HEK293 (cell line): ENCODE results near the gene XYLB.

Experiments used
- CTCF ChIA-PET: fragments of 350-600 bp; formaldehyde crosslinking; extraction: SDS; loops from one replicate; lab custom pipeline; 2021; ENCODE audit warnings: antibody characterized with exemption; lab: Yijun Ruan, JAX
- POLR2A ChIA-PET: fragments of 300-600 bp; formaldehyde crosslinking; extraction: SDS; loops from one replicate; lab custom pipeline; 2020; ENCODE audit warnings: antibody characterized with exemption, inconsistent platforms; lab: Yijun Ruan, JAX
- H3K27ac ChIP-seq: fragments of 200-500 bp; sonication (Bioruptor generic); 2 replicates; pipeline ENCODE4 v1.5.1; 2014; ENCODE audit warnings: low read depth, low read length, control low read depth, inconsistent platforms; ENCODE audit errors: extremely low read depth
- H3K36me3 ChIP-seq, 2 experiments: fragments of 200-500 bp in 1 of 2; sonication (Bioruptor generic) in 1 of 2; 1 replicate in 1 of 2; 2 replicates in 1 of 2; pipeline ENCODE4 v1.5.1; 2014 to 2017; ENCODE audit warnings: inconsistent platforms in 2 of 2, low read length in 2 of 2; ENCODE audit not compliant: control insufficient read depth in 2 of 2, insufficient read depth in 1 of 2
- H3K4me1 ChIP-seq: fragments of 200-500 bp; sonication (Bioruptor generic); 2 replicates; pipeline ENCODE4 v1.5.1; 2014; ENCODE audit warnings: mild to moderate bottlenecking, low read length, inconsistent platforms; ENCODE audit not compliant: control insufficient read depth, insufficient read depth
- H3K4me3 ChIP-seq: 2 replicates; pipeline ENCODE4 v1.5.1; 2011; ENCODE audit warnings: low read depth, mild to moderate bottlenecking, control low read depth, low read length, moderate library complexity
- H3K9me3 ChIP-seq: fragments of 200-500 bp; sonication (Bioruptor generic); 2 replicates; pipeline ENCODE4 v1.5.1; 2014; ENCODE audit warnings: low read depth, low read length, inconsistent platforms; ENCODE audit not compliant: control insufficient read depth, insufficient read depth
- GLI2 ChIP-seq: fragments of 450-650 bp; formaldehyde crosslinking; IDR thresholded peaks from 2 replicates; pipeline ENCODE4; 2017; ENCODE audit warnings: missing biosample characterization, missing genetic modification characterization, low read depth, borderline replicate concordance
- GLIS2 ChIP-seq: fragments of 450-650 bp; formaldehyde crosslinking; IDR thresholded peaks from 2 replicates; pipeline ENCODE4 v1.5.1; 2016; ENCODE audit warnings: missing biosample characterization, missing genetic modification characterization
- SCRT1 ChIP-seq: fragments of 450-650 bp; formaldehyde crosslinking; IDR thresholded peaks from 2 replicates; pipeline ENCODE4 v1.5.1; 2016; ENCODE audit warnings: missing biosample characterization, missing genetic modification characterization, borderline replicate concordance
- YY2 ChIP-seq: fragments of 450-650 bp; formaldehyde crosslinking; IDR thresholded peaks from 2 replicates; pipeline ENCODE4 v1.5.1; 2016; ENCODE audit warnings: missing biosample characterization, missing genetic modification characterization
- ZBTB1 ChIP-seq: fragments of 450-650 bp; formaldehyde crosslinking; IDR thresholded peaks from 2 replicates; pipeline ENCODE4 v1.5.1; 2016; ENCODE audit warnings: missing biosample characterization, missing genetic modification characterization
- ZFP37 ChIP-seq: fragments of 450-650 bp; formaldehyde crosslinking; IDR thresholded peaks from 2 replicates; pipeline ENCODE4 v1.5.1; 2016; ENCODE audit warnings: missing biosample characterization, missing genetic modification characterization
- ZNF138 ChIP-seq: fragments of 450-650 bp; formaldehyde crosslinking; IDR thresholded peaks from 2 replicates; pipeline ENCODE4 v1.5.1; 2016; ENCODE audit warnings: missing biosample characterization, missing genetic modification characterization, borderline replicate concordance
- ZNF266 ChIP-seq: fragments of 450-650 bp; formaldehyde crosslinking; IDR thresholded peaks from 2 replicates; pipeline ENCODE4 v1.5.1; 2016; ENCODE audit warnings: missing biosample characterization, missing genetic modification characterization, low read depth
- ZNF37A ChIP-seq: fragments of 450-650 bp; IDR thresholded peaks from 2 replicates; pipeline ENCODE4 v1.5.1; 2018; ENCODE audit warnings: missing biosample characterization, missing genetic modification characterization
- ZNF394 ChIP-seq: fragments of 450-650 bp; formaldehyde crosslinking; IDR thresholded peaks from 2 replicates; pipeline ENCODE4 v1.5.1; 2016; ENCODE audit warnings: missing biosample characterization, missing genetic modification characterization, mild to moderate bottlenecking, moderate library complexity, borderline replicate concordance
- ZNF426 ChIP-seq: fragments of 450-650 bp; formaldehyde crosslinking; IDR thresholded peaks from 2 replicates; pipeline ENCODE4 v1.5.1; 2017; ENCODE audit warnings: missing biosample characterization, missing genetic modification characterization, mild to moderate bottlenecking, inconsistent platforms, moderate library complexity
- ZNF48 ChIP-seq: fragments of 450-650 bp; formaldehyde crosslinking; IDR thresholded peaks from 2 replicates; pipeline ENCODE4 v1.5.1; 2016; ENCODE audit warnings: missing biosample characterization, missing genetic modification characterization
- ZNF561 ChIP-seq: fragments of 450-650 bp; IDR thresholded peaks from 2 replicates; pipeline ENCODE4 v1.5.1; 2018; ENCODE audit warnings: missing biosample characterization, missing genetic modification characterization, borderline replicate concordance
- ZNF660 ChIP-seq: fragments of 450-650 bp; IDR thresholded peaks from 2 replicates; pipeline ENCODE4 v1.5.1; 2018; ENCODE audit warnings: missing biosample characterization, mild to moderate bottlenecking, missing genetic modification characterization
- ZNF776 ChIP-seq: fragments of 450-650 bp; formaldehyde crosslinking; IDR thresholded peaks from 2 replicates; pipeline ENCODE4 v1.5.0; 2017; ENCODE audit warnings: missing biosample characterization, missing genetic modification characterization, borderline replicate concordance
- ZNF777 ChIP-seq: fragments of 450-650 bp; formaldehyde crosslinking; IDR thresholded peaks from 2 replicates; pipeline ENCODE4 v1.5.1; 2017; ENCODE audit warnings: missing biosample characterization, missing genetic modification characterization, borderline replicate concordance
- TF ChIP-seq, protein P1 (sequence below): fragments of 450-650 bp; formaldehyde crosslinking; IDR thresholded peaks from 2 replicates; pipeline ENCODE4 v1.5.1; 2016; ENCODE audit warnings: missing biosample characterization, missing genetic modification characterization
- TF ChIP-seq, protein P2 (sequence below): fragments of 450-650 bp; formaldehyde crosslinking; IDR thresholded peaks from 2 replicates; pipeline ENCODE4 v1.5.1; 2016; ENCODE audit warnings: missing biosample characterization, missing genetic modification characterization
- TF ChIP-seq, protein P3 (sequence below): fragments of 450-650 bp; formaldehyde crosslinking; IDR thresholded peaks from 2 replicates; pipeline ENCODE4 v1.5.1; 2017; ENCODE audit warnings: missing biosample characterization, mild to moderate bottlenecking, missing genetic modification characterization, moderate library complexity

Gene XYLB

DNA sequence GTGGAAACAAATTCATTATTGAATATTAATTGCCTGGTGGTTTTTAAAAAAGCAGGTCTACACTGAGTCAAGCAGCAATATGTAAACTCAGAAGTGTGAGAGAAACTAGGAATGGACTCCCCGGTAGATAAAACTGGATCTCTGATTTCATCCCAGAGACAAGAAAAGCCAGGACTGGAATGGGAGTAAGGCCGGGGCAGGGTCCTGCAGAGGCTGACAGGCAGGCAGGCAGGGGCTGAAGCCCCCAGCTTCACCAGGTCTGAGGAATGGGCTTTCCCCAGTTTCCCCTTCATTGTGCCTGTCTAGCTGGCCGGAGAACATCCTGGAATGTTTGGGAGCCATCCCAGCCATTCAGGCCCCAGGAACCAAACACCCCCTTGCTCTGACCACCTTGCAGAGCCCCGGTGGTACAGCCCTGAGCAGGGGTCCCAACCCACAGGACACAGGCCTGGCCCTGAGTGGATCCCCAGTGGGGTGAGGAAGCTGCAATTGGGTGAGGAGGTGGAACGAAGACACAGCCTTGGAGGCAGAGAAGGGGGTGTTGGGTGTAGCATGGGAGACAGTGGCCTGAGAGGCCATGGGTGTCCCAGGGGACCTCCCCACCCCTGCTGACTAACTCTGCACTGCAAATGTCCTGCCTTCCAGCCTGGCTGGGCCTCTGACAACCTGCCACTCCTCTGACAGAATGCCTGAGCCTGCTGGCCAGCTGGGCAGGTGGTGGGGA lies 31.7 kb upstream of the XYLB start:
- H3K4me3 ChIP-seq = no peak overlapping the region
- no peaks in the 10 kb centered on the region for H3K4me1 ChIP-seq
- CTCF ChIA-PET = interaction anchor here (1.4 kb wide), 1 partner anchor 16 kb away, joined by 4 read pairs; no protein-coding TSS in a partner anchor
- no peak overlapping the region for H3K27ac ChIP-seq
- no peaks in the 10 kb centered on the region for H3K36me3 ChIP-seq
- POLR2A ChIA-PET = interaction anchor here (0.6 kb wide), 1 partner anchor 245 kb away, joined by 4 read pairs; no protein-coding TSS in a partner anchor
- no peak for TF ChIP-seq ZNF266
- TF ChIP-seq GLI2 (tag by site-specific recombination) = no peak
- no peak for TF ChIP-seq SCRT1 (tag by site-specific recombination)
- TF ChIP-seq, protein P1, sequence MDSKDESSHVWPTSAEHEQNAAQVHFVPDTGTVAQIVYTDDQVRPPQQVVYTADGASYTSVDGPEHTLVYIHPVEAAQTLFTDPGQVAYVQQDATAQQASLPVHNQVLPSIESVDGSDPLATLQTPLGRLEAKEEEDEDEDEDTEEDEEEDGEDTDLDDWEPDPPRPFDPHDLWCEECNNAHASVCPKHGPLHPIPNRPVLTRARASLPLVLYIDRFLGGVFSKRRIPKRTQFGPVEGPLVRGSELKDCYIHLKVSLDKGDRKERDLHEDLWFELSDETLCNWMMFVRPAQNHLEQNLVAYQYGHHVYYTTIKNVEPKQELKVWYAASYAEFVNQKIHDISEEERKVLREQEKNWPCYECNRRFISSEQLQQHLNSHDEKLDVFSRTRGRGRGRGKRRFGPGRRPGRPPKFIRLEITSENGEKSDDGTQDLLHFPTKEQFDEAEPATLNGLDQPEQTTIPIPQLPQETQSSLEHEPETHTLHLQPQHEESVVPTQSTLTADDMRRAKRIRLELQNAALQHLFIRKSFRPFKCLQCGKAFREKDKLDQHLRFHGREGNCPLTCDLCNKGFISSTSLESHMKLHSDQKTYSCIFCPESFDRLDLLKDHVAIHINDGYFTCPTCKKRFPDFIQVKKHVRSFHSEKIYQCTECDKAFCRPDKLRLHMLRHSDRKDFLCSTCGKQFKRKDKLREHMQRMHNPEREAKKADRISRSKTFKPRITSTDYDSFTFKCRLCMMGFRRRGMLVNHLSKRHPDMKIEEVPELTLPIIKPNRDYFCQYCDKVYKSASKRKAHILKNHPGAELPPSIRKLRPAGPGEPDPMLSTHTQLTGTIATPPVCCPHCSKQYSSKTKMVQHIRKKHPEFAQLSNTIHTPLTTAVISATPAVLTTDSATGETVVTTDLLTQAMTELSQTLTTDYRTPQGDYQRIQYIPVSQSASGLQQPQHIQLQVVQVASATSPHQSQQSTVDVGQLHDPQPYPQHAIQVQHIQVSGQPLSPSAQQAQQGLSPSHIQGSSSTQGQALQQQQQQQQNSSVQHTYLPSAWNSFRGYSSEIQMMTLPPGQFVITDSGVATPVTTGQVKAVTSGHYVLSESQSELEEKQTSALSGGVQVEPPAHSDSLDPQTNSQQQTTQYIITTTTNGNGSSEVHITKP (tag by site-specific recombination) = no peak
- no peak for TF ChIP-seq ZNF48 (tag by site-specific recombination)
- TF ChIP-seq GLIS2 = no peak
- TF ChIP-seq, all 188 proteins: peak for 0
- H3K9me3 ChIP-seq = no peaks in the 10 kb centered on the region

DNA sequence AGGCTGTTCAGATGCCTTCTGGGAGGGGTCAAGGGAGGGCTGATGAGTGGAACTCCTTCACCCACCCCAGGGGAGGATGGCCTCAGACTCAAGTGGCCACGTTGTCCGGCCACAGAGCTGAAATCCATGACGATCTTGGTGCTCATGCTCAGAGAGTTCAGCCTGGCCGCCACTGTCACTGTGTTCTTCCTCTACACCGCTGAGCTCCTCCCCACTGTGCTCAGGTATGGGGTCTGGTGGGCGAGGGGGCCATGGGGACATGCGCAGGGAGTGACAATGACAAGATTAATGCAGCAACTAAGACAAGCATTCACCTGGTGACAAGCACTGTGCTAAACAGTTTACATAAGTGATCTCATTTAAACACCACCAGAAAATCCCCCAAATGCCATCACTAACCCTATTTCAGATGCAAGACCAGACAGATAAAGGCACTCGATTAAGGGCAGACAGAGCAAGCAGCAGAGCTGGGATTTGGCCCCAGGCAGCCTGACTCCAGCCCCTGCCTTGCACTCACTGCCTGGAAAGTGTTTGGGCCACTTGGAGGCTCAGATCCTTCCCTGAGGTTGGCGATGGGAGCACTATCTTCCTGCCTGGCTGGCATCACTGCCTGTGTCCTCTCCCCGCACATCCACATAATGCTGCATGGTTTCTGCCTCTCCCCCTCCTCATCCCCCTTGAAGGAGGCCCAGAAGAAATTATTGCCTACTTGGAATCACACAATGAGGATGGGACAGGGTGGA lies 30.9 kb upstream of the XYLB start:
- ChIA-PET POLR2A (no interaction called here), CTCF (interaction anchor here (1.4 kb wide), 1 partner anchor 17 kb away, joined by 4 read pairs; no protein-coding TSS in a partner anchor)
- Histone ChIP-seq H3K36me3 (no peaks in the 10 kb centered on the region), H3K27ac (no peak overlapping the region), H3K9me3 (no peaks in the 10 kb centered on the region), H3K4me1 (no peaks in the 10 kb centered on the region), H3K4me3 (no peak overlapping the region)
- TF ChIP-seq, protein P2, sequence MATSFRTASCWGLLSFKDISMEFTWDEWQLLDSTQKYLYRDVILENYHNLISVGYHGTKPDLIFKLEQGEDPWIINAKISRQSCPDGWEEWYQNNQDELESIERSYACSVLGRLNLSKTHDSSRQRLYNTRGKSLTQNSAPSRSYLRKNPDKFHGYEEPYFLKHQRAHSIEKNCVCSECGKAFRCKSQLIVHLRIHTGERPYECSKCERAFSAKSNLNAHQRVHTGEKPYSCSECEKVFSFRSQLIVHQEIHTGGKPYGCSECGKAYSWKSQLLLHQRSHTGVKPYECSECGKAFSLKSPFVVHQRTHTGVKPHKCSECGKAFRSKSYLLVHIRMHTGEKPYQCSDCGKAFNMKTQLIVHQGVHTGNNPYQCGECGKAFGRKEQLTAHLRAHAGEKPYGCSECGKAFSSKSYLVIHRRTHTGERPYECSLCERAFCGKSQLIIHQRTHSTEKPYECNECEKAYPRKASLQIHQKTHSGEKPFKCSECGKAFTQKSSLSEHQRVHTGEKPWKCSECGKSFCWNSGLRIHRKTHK = no peak
- TF ChIP-seq ZNF37A (tag by site-specific recombination) (no peak), ZNF266 (no peak), ZNF660 (no peak)

DNA sequence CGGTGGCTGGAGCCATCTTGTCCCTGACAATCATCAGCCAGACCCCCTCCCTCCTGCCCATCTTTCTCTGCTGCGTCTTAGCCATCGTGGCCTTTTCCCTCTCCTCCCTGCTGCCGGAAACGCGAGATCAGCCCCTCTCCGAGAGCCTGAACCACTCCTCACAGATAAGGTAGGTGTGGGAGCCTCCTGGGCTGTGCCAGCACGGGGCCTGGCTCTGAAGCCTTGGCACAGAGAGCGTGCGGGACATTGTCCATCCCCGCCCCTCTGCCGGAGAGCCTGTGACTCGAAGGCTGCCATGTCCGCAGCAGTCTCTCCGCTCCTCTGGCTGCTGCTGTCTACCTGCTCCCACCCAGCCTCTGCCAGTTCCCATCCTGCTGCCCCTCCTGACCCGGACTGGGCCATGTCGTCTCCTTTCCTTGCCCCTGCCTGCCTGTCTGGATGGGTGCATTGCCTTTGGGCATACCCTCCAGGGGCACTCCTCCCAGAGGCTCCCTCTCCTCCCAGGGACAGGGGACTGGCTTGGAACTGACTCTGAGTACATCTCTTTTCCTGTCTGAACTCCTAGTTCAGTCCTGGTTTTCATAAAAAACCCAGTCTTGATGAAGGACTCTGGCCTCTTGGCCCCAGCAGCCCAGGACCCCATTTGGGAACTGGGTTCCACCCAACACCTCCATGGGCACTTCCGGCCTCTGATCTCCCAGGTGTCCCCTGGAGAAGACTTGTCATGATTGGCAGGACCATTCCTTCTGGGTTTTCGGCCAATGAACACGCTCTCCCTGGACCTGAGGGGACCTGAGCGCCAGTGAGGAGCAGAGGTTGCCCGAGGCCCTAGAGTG lies 30.0 kb upstream of the XYLB start:
- Histone ChIP-seq H3K4me1 (no peaks in the 10 kb centered on the region), H3K9me3 (no peaks in the 10 kb centered on the region), H3K36me3 (no peaks in the 10 kb centered on the region), H3K4me3 (no peak overlapping the region), H3K27ac (no peak overlapping the region)
- ChIA-PET POLR2A (no interaction called here), CTCF (no interaction called here)
- no peak for TF ChIP-seq ZNF776
- TF ChIP-seq ZNF138 (tag by site-specific recombination) = no peak
- TF ChIP-seq, protein P3, sequence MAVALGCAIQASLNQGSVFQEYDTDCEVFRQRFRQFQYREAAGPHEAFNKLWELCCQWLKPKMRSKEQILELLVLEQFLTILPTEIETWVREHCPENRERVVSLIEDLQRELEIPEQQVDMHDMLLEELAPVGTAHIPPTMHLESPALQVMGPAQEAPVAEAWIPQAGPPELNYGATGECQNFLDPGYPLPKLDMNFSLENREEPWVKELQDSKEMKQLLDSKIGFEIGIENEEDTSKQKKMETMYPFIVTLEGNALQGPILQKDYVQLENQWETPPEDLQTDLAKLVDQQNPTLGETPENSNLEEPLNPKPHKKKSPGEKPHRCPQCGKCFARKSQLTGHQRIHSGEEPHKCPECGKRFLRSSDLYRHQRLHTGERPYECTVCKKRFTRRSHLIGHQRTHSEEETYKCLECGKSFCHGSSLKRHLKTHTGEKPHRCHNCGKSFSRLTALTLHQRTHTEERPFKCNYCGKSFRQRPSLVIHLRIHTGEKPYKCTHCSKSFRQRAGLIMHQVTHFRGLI = no peak
- TF ChIP-seq ZNF777 (tag by site-specific recombination) = no peak
- no peak for TF ChIP-seq ZNF426 (tag by site-specific recombination)
- no peak for TF ChIP-seq ZBTB1
- TF ChIP-seq ZFP37 (tag by site-specific recombination) = no peak
- TF ChIP-seq ZNF561 (tag by site-specific recombination) = no peak
- TF ChIP-seq YY2 (tag by site-specific recombination) = no peak
- no peak for TF ChIP-seq ZNF394
